OCI-LY1 (cell line): Measurements from ENCODE around the gene D2HGDH.

ENCODE experiments used
- CTCF ChIP-seq: fragments of 200-600 bp; sonication (generic), shearing (Covaris generic); IDR thresholded peaks from 2 replicates; pipeline ENCODE4 v1.5.1; 2017; ENCODE audit warnings: mild to moderate bottlenecking, antibody characterized with exemption, low read length, moderate library complexity, mixed read lengths
- EZH2 ChIP-seq: fragments of 200-600 bp; sonication (generic), shearing (Covaris generic); IDR thresholded peaks from 2 replicates; pipeline ENCODE4 v1.8.0; 2017; ENCODE audit warnings: borderline replicate concordance, mixed run types, mild to moderate bottlenecking, antibody characterized with exemption, low read length, moderate library complexity, mixed read lengths

GRCh38 chr2:241802421-241803318, 68.2 kb downstream of the D2HGDH start:
- TF ChIP-seq CTCF (no peak), EZH2 (no peak)
